ENCODE data around the gene ABCC6.
"Not testable (repeated sequence)": the region's sequence is repeated elsewhere in the genome, so short reads cannot be mapped to it uniquely, and the experiment has no call there.

ABCC6 gene

DNA sequence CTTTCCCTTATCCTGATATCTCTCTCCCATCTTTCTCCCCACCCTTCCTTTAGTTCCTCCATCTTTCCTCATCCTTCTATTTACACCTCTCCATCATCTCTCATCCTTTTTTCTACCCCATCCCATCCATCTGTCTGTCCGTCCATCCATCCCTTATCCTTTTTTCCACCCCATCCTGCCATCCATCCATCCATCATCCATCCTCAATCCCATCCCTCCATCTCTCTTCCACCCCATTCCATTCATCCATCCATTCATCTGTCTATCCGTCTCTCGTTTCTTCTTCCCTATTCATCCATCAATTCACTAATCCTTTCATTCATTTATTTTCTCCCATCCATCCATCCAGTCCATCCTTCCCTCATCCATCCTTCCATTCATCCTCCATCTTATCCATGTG is 68.1 kb downstream of the ABCC6 start:
- Histone ChIP-seq H3K9me3 (replicated peaks; ENCODE audit: low read length) (peaks cover 9% of the 10 kb centered on the region), H3K4me2 (ENCODE audit: low read length) (no peak overlapping the region), H3K27me3 (ENCODE audit: control insufficient read depth, insufficient read depth, low read length) (no peaks in the 10 kb centered on the region), H3K36me3 (ENCODE audit: insufficient read depth, low read length) (no peaks in the 10 kb centered on the region), H3K9ac (ENCODE audit: low read depth, low read length) (no peak overlapping the region), H3K4me3 (ENCODE audit: low read length) (no peak overlapping the region), H3K4me1 (ENCODE audit: control insufficient read depth, insufficient read depth, low read length) (peaks cover 6% of the 10 kb centered on the region)

DNA sequence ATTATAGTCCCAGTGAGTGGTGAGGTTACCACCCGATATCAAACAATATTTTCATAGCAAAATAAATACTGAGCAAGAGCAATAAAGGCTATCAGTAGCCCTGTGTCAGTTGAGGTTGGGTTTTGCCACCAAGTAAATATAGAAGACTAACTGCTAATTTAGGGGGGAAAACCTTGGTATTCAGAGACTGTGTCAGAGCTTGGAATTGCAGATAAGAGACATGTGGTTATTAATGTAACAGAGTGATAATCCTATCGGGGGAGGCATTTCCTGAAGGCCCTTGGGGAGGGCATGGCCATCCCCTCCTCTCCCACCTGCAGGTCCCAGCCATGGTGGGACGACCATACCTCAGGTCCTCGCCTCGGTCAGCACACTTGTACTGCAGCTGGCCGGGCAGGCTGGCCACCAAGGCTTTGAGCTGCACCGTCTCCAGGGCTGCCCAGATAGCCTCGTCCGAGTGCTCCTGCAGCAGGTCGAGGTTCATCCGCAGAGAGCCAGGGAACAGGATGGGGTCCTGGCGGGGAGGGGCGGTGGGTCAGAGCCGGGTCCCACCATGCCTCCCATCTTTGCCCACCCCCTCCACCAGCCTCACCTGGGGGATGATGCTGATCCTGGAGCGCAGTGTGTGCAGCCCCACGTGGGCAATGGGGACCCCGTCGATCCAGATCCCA is 68.9 kb downstream of the ABCC6 start:
- H3K9ac ChIP-seq (ENCODE audit: low read depth, low read length), result no peak overlapping the region
- H3K4me3 ChIP-seq (ENCODE audit: low read length), result no peak overlapping the region
- no peak overlapping the region for H3K4me2 ChIP-seq (ENCODE audit: low read length)
- no peaks in the 10 kb centered on the region for H3K36me3 ChIP-seq (ENCODE audit: insufficient read depth, low read length)
- no peaks in the 10 kb centered on the region for H3K27me3 ChIP-seq (ENCODE audit: control insufficient read depth, insufficient read depth, low read length)
- peaks cover 12% of the 10 kb centered on the region for H3K4me1 ChIP-seq (ENCODE audit: control insufficient read depth, insufficient read depth, low read length)
- peaks cover 9% of the 10 kb centered on the region for H3K9me3 ChIP-seq (replicated peaks; ENCODE audit: low read length)

DNA sequence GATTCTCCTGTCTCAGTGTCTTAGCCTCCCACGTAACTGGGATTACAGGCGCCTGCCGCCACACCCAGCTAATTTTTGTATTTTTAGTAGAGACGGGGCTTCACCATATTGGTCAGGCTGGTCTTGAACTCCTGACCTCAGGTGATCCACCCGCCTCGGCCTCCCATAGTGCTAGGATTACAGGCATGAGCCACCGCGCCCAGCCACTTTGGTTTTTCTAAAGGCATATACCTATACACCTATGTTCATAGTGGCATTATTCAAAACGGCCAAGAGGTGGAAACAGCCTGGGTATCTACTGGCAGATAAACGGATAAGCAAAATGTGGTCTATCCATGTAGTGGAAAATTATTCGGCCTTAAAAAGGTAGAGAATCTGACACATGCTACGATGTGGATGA is 70.3 kb downstream of the ABCC6 start:
- H3K4me2 ChIP-seq (ENCODE audit: low read length); H3K9ac ChIP-seq (ENCODE audit: low read depth, low read length); H3K4me3 ChIP-seq (ENCODE audit: low read length); H3K36me3 ChIP-seq (ENCODE audit: insufficient read depth, low read length); H3K9me3 ChIP-seq (replicated peaks; ENCODE audit: low read length); H3K27me3 ChIP-seq (ENCODE audit: control insufficient read depth, insufficient read depth, low read length): not testable (repeated sequence)
- H3K4me1 ChIP-seq (ENCODE audit: control insufficient read depth, insufficient read depth, low read length), result peaks cover 12% of the 10 kb centered on the region

DNA sequence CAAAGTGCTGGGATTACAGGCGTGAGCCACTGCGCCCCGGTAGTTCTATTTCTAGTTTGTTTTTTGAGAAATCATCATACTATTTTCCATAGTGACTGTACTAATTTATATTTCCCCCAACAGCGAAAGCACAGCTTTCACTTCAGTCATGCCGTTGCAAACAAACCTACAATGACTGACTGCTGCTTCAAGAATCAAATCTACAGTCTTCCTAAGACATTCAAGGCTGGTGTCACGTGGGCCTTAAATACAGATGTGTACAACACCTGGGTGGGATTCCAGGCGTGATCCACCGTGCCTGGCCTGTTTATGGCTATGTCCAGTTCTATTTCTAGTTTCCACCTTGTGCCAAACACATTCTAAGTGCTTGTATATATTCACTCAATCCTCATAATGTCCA is 72.0 kb downstream of the ABCC6 start:
- Histone ChIP-seq H3K4me2 (ENCODE audit: low read length) (no peak overlapping the region), H3K27me3 (ENCODE audit: control insufficient read depth, insufficient read depth, low read length) (no peaks in the 10 kb centered on the region), H3K36me3 (ENCODE audit: insufficient read depth, low read length) (peaks cover 4% of the 10 kb centered on the region), H3K9me3 (replicated peaks; ENCODE audit: low read length) (no peaks in the 10 kb centered on the region), H3K4me1 (ENCODE audit: control insufficient read depth, insufficient read depth, low read length) (peaks cover 12% of the 10 kb centered on the region), H3K9ac (ENCODE audit: low read depth, low read length) (no peak overlapping the region), H3K4me3 (ENCODE audit: low read length) (no peak overlapping the region)

DNA sequence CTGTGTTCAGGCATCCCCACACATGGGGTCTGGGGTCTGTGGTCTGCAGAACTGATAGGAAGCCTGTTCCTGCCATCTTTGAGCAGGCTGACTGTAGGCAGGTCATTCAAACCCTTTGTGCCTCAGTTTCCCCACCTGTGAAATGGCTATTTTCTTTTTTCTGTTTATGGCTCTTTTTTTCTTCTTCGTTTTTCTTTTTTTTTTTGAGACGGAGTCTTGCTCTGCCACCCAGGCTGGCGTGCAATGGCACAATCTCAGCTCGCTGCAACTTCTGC is 72.5 kb downstream of the ABCC6 start:
- peaks cover 12% of the 10 kb centered on the region for H3K4me1 ChIP-seq (ENCODE audit: control insufficient read depth, insufficient read depth, low read length)
- no peak overlapping the region for H3K9ac ChIP-seq (ENCODE audit: low read depth, low read length)
- no peak overlapping the region for H3K4me2 ChIP-seq (ENCODE audit: low read length)
- H3K9me3 ChIP-seq (replicated peaks; ENCODE audit: low read length), result no peaks in the 10 kb centered on the region
- H3K4me3 ChIP-seq (ENCODE audit: low read length), result no peak overlapping the region
- peaks cover 8% of the 10 kb centered on the region for H3K36me3 ChIP-seq (ENCODE audit: insufficient read depth, low read length)
- no peaks in the 10 kb centered on the region for H3K27me3 ChIP-seq (ENCODE audit: control insufficient read depth, insufficient read depth, low read length)

DNA sequence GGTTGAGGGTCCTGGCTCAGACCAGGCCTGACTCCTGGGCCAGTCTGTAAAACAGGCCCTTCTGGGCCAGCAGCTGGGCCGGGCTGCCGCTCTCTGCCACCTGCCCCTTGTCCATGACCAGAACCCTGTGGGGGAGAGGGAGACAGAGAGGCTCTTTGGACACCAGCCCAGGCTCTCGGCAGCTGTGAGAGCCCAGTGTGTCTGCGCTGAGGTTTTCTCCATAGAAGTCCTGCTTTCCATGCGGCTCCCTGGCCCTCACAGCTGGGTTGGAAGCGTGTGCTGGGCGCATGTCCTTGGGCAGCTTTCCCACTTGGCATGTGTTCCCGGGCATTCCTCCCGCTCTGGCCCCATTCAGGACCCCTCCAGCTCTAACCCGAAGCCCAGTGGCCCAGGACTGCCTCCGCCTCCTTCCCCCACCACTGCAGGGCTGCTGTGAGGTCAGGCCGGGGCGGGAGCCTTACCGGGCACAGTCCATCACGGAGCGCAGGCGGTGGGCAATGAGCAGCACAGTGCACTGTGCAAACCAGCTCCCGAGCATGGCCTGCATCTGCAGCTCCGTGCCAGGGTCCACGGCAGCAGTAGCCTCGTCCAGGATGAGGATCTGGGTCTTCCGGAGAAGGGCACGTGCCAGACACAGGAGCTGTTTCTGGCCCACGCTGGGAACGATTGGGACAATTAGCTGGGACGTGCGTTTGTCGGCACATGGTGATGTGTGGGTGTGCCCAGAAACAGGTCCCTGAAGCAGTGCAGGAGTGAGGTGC is 73.0 kb downstream of the ABCC6 start:
- peaks cover 11% of the 10 kb centered on the region for H3K36me3 ChIP-seq (ENCODE audit: insufficient read depth, low read length)
- H3K9ac ChIP-seq (ENCODE audit: low read depth, low read length), result no peak overlapping the region
- H3K9me3 ChIP-seq (replicated peaks; ENCODE audit: low read length), result no peaks in the 10 kb centered on the region
- H3K27me3 ChIP-seq (ENCODE audit: control insufficient read depth, insufficient read depth, low read length), result no peaks in the 10 kb centered on the region
- H3K4me2 ChIP-seq (ENCODE audit: low read length), result no peak overlapping the region
- H3K4me3 ChIP-seq (ENCODE audit: low read length), result no peak overlapping the region
- peaks cover 12% of the 10 kb centered on the region for H3K4me1 ChIP-seq (ENCODE audit: control insufficient read depth, insufficient read depth, low read length)

- Histone ChIP-seq H3K4me3 (ENCODE audit: low read length) (no peak overlapping the region), H3K9me3 (replicated peaks; ENCODE audit: low read length) (no peaks in the 10 kb centered on the region), H3K4me1 (ENCODE audit: control insufficient read depth, insufficient read depth, low read length) (peaks cover 12% of the 10 kb centered on the region), H3K36me3 (ENCODE audit: insufficient read depth, low read length) (peaks cover 11% of the 10 kb centered on the region), H3K9ac (ENCODE audit: low read depth, low read length) (no peak overlapping the region), H3K4me2 (ENCODE audit: low read length) (no peak overlapping the region), H3K27me3 (ENCODE audit: control insufficient read depth, insufficient read depth, low read length) (no peaks in the 10 kb centered on the region)
Observed at GRCh38 chr16:16149710-16150116, 73.6 kb downstream of the ABCC6 start.

DNA sequence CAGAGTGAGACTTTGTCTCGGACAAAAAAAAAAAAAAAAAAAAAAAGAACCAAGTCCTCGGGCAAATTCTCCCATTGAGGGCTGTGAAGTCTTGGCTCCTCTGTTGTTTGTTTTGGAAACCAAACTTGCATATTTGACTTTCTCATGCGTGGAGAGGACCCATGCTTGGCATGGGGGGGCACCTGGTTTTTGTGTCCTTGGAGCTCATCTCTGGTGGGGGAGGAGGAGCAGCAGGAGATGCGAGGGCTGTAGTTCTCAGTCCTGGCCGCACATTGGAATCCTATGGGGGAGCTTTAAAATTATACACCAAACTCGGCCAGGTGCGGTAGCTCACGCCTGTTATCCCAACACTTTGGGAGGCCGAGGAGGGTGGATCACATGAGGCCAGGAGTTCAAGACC is 74.5 kb downstream of the ABCC6 start:
- Histone ChIP-seq H3K4me2 (ENCODE audit: low read length) (no peak overlapping the region), H3K27me3 (ENCODE audit: control insufficient read depth, insufficient read depth, low read length) (no peaks in the 10 kb centered on the region), H3K36me3 (ENCODE audit: insufficient read depth, low read length) (peaks cover 18% of the 10 kb centered on the region), H3K4me1 (ENCODE audit: control insufficient read depth, insufficient read depth, low read length) (peaks cover 12% of the 10 kb centered on the region), H3K9me3 (replicated peaks; ENCODE audit: low read length) (no peaks in the 10 kb centered on the region), H3K9ac (ENCODE audit: low read depth, low read length) (no peak overlapping the region), H3K4me3 (ENCODE audit: low read length) (no peak overlapping the region)

GRCh38 chr16:16148000-16148599 is 75.2 kb downstream of the ABCC6 start:
- H3K4me3 ChIP-seq (ENCODE audit: low read length); H3K4me2 ChIP-seq (ENCODE audit: low read length); H3K27me3 ChIP-seq (ENCODE audit: control insufficient read depth, insufficient read depth, low read length); H3K9ac ChIP-seq (ENCODE audit: low read depth, low read length); H3K9me3 ChIP-seq (replicated peaks; ENCODE audit: low read length): not testable (repeated sequence)
- peaks cover 12% of the 10 kb centered on the region for H3K4me1 ChIP-seq (ENCODE audit: control insufficient read depth, insufficient read depth, low read length)
- peaks cover 23% of the 10 kb centered on the region for H3K36me3 ChIP-seq (ENCODE audit: insufficient read depth, low read length)

GRCh38 chr16:16147316-16147999 is 75.8 kb downstream of the ABCC6 start:
- Histone ChIP-seq H3K9ac (ENCODE audit: low read depth, low read length) (no peak overlapping the region), H3K4me3 (ENCODE audit: low read length) (no peak overlapping the region), H3K4me1 (ENCODE audit: control insufficient read depth, insufficient read depth, low read length) (peaks cover 12% of the 10 kb centered on the region), H3K4me2 (ENCODE audit: low read length) (no peak overlapping the region), H3K27me3 (ENCODE audit: control insufficient read depth, insufficient read depth, low read length) (no peaks in the 10 kb centered on the region), H3K36me3 (ENCODE audit: insufficient read depth, low read length) (peaks cover 28% of the 10 kb centered on the region), H3K9me3 (replicated peaks; ENCODE audit: low read length) (no peaks in the 10 kb centered on the region)

- no peak overlapping the region for H3K4me3 ChIP-seq (ENCODE audit: low read length)
- peaks cover 12% of the 10 kb centered on the region for H3K4me1 ChIP-seq (ENCODE audit: control insufficient read depth, insufficient read depth, low read length)
- no peaks in the 10 kb centered on the region for H3K27me3 ChIP-seq (ENCODE audit: control insufficient read depth, insufficient read depth, low read length)
- H3K4me2 ChIP-seq (ENCODE audit: low read length), result no peak overlapping the region
- no peaks in the 10 kb centered on the region for H3K9me3 ChIP-seq (replicated peaks; ENCODE audit: low read length)
- H3K36me3 ChIP-seq (ENCODE audit: insufficient read depth, low read length), result peaks cover 35% of the 10 kb centered on the region
- no peak overlapping the region for H3K9ac ChIP-seq (ENCODE audit: low read depth, low read length)
Observed at GRCh38 chr16:16146380-16147315, 76.6 kb downstream of the ABCC6 start.
